ENCODE data around the gene PCCA. TPM values are rescaled to one million over a fixed set of nuclear protein-coding genes. Genes with fewer than 3 reads are reported as not detected.
"Not testable (repeated sequence)": the region's sequence is repeated elsewhere in the genome, so short reads cannot be mapped to it uniquely, and the experiment has no call there.

The PCCA gene
- total RNA-seq, 3 donors from 2014 or later: 55.7 to 98.6 (median 70.5) TPM

DNA sequence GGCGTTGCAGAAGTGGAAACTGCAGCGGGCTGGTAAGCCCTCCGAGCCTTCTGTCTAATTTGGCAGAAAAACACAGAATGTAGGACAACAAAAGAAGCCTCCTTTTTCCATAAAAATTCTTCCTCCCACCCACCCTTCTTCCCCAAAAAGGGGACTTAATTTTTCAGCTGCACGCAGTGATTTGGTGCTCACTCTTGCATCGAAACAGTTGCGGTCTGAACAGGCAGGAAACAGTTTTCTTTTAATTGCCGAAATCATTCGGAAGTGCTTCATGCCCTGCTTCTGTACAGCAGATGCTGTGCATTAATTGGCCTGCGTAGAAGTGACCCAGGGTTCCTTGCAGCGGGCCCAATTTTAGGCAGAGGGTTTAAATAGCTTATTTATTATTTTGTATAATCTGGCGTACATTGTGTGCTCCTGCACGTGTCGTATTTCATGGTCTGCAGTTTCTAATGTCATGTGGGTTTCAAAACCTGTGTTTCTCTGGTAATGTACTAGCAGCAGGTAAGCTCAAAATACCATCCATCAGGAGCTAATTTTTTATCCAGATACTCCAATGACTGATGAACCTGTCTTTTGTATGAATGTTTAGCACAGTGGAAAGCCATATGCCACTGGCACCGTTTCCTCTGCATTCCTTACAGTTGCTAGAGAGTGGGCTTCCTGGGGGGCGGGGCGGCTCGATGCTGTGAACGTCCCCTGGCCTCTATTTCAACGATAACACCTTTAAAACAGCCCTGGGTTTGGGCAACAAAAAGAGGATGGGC is 433.1 kb downstream of the PCCA start:
- TF ChIP-seq, protein P1, sequence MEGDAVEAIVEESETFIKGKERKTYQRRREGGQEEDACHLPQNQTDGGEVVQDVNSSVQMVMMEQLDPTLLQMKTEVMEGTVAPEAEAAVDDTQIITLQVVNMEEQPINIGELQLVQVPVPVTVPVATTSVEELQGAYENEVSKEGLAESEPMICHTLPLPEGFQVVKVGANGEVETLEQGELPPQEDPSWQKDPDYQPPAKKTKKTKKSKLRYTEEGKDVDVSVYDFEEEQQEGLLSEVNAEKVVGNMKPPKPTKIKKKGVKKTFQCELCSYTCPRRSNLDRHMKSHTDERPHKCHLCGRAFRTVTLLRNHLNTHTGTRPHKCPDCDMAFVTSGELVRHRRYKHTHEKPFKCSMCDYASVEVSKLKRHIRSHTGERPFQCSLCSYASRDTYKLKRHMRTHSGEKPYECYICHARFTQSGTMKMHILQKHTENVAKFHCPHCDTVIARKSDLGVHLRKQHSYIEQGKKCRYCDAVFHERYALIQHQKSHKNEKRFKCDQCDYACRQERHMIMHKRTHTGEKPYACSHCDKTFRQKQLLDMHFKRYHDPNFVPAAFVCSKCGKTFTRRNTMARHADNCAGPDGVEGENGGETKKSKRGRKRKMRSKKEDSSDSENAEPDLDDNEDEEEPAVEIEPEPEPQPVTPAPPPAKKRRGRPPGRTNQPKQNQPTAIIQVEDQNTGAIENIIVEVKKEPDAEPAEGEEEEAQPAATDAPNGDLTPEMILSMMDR (IDR thresholded peaks at IDR 0.05): no peak
- peaks cover 15% of the 10 kb centered on the region for H3K4me1 ChIP-seq (ENCODE audit: low read depth)
- no peaks in the 10 kb centered on the region for H3K9me3 ChIP-seq
- DNase-seq (no peak), ATAC-seq (no peak)
- H3K36me3 ChIP-seq (ENCODE audit: low read depth): no peaks in the 10 kb centered on the region
- intact Hi-C loops (cut with DNase I, micrococcal nuclease): no loop called here
- H3K4me3 ChIP-seq: no peak overlapping the region

DNA sequence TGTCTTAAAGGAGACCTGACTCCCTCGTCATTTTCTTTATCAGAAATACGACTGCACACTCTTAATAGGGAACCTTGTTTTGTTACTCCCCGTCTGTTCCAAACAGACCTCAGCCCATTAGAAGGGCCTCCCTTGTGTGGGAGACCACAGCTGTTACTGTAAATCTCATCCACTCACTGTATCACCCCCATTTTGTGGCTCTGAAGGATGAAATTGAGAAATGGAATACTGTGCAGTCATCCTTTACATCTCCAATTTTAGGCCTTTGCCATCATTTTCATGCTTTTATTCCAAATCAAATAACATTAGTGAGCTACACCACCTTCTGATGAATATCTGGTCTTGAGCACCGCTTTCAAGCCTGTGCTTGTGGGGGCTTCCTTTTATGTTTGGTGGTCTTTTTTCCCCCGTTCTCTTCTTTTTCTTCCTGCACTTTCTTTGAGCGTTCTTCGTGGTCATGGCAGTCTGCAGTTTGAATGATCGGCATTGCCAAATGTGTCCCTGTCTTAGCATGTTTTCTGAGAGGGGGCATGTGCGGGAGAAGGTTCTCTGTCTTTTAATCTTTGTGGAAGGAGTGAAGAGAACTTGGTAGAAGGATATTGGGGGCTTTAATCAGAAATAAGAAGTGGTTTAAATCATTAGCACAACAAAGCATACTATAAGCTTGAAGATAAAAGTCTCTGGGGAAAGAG is 433.9 kb downstream of the PCCA start:
- Histone ChIP-seq H3K36me3 (ENCODE audit: low read depth) (no peaks in the 10 kb centered on the region), H3K4me1 (ENCODE audit: low read depth) (peaks cover 9% of the 10 kb centered on the region), H3K4me3 (no peak overlapping the region), H3K9me3 (no peaks in the 10 kb centered on the region)
- DNase-seq: no peak
- intact Hi-C loops (cut with DNase I, micrococcal nuclease): no loop called here
- no peak for ATAC-seq
- TF ChIP-seq, protein P1 (IDR thresholded peaks at IDR 0.05): no peak

DNA sequence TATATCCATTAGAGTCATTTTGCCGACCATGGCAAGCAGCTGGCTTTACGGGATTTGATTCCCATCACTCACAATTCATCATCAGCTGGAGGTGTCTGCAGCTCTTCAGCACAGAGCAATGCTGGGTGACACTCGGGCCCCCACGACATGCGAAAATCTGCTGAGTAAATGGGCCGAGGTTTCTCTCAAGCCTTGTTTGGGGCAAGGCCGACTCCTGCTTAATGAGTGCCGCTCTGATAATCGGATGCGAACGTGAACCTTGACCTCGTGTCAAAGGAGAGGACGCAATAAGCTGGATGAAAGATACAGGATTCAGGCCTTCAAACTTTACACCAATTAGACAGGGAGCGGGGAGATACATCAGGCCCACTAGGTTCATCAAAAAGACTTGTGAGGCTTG is 434.5 kb downstream of the PCCA start:
- DNase-seq (no peak), ATAC-seq (no peak)
- Histone ChIP-seq H3K4me3 (no peak overlapping the region), H3K4me1 (ENCODE audit: low read depth) (peaks cover 3% of the 10 kb centered on the region), H3K36me3 (ENCODE audit: low read depth) (no peaks in the 10 kb centered on the region), H3K9me3 (no peaks in the 10 kb centered on the region)
- TF ChIP-seq, protein P1 (IDR thresholded peaks at IDR 0.05): no peak
- intact Hi-C loops (cut with DNase I, micrococcal nuclease): no loop called here

DNA sequence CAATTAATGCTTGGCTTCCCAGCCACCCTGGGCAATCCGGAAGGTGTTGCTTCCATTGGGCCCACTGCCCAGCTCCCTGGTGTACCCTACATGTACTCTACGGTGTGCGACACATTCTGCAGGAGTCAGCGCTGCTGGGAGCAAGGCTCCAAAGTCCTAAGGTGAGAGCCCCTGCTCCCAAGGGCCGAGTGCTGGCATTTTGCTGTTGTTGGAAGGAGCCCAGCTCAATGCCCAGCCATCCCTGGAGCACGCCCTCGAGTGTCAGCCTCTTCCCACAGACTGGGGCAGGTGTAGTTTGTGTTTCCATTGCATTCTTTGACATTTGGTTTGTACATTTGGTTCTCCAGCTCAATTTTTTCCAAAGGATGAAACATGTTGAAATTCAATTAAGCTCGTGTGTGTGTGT is 435.1 kb downstream of the PCCA start:
- Histone ChIP-seq H3K4me1 (ENCODE audit: low read depth) (no peaks in the 10 kb centered on the region), H3K9me3 (no peaks in the 10 kb centered on the region), H3K36me3 (ENCODE audit: low read depth) (no peaks in the 10 kb centered on the region), H3K4me3 (no peak overlapping the region)
- no peak for ATAC-seq
- no peak for DNase-seq
- TF ChIP-seq, protein P1 (IDR thresholded peaks at IDR 0.05): no peak
- intact Hi-C loops (cut with DNase I, micrococcal nuclease): no loop called here

DNA sequence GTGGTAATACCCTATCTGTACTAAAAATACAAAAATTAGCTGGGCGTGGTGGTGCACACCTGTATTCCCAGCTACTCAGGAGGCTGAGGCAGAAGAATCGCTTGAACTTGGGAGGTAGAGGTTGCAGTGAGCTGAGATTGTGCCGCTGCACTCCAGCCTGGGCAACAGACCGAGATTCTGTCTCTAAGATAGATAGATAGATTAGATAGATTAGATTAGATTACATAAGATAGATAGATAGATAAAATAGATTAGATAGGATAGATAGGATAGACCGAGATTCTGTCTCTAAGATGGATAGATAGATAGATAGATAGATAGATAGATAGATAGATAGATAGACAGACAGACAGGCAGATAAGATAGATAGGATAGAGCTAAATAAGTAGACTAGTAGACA is 435.8 kb downstream of the PCCA start:
- intact Hi-C loops (cut with DNase I, micrococcal nuclease); H3K9me3 ChIP-seq; H3K4me3 ChIP-seq; H3K36me3 ChIP-seq (ENCODE audit: low read depth); H3K4me1 ChIP-seq (ENCODE audit: low read depth); ATAC-seq; DNase-seq: not testable (repeated sequence)

Measured in mucosa of descending colon (tissue), 3 donors.